OCI-LY3 (cell line): ENCODE results near the gene ARSA.

Source experiments
- EZH2phosphoT487 ChIP-seq: fragments of 200-600 bp; shearing (Covaris generic); IDR thresholded peaks from 2 replicates; pipeline ENCODE4 v1.6.1; 2018; ENCODE audit warnings: antibody characterized with exemption, mixed run types, low read depth
- TF ChIP-seq, protein P1 (sequence below): fragments of 200-600, 300-600 bp; sonication (generic); IDR thresholded peaks from 2 replicates; pipeline ENCODE4 v1.5.1; 2014; ENCODE audit warnings: antibody characterized with exemption, low read length, low read depth

DNA sequence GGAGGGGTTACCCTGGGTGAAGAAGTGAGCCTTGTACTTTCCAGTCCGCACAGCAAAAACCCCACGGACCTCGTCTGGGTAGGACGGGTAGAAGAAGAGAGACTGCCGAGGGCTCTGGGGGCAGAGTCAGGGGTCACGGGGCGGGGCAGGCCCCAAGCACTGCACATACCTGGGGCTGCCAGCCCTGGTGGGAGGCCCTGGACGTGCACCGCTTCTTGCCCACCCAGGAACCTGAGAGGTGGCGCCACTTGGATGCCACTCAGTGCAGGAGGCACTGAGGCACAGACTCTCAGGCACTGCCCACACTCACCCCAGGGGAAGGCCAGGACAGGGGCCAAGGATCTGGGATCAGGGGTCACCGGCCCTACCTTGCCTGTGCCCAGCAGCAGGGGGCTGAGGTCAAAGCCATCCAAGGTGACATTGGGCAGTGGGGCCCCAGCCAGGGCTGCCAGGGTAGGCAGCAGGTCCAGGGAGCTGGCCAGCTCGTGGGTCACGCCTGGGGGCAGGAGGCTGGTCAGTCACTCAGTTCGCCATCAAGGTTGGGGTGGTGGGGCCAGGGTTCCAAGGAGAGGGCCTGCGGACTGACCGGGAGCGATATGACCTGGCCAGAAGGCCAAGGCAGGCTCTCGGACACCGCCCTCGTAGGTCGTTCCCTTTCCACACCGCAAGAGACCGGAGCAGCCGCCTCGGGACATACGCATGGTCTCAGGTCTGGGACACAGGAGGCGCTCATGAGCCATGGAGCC lies 2.2 kb downstream of the ARSA start:
- no peak for TF ChIP-seq EZH2phosphoT487
- TF ChIP-seq, protein P1, sequence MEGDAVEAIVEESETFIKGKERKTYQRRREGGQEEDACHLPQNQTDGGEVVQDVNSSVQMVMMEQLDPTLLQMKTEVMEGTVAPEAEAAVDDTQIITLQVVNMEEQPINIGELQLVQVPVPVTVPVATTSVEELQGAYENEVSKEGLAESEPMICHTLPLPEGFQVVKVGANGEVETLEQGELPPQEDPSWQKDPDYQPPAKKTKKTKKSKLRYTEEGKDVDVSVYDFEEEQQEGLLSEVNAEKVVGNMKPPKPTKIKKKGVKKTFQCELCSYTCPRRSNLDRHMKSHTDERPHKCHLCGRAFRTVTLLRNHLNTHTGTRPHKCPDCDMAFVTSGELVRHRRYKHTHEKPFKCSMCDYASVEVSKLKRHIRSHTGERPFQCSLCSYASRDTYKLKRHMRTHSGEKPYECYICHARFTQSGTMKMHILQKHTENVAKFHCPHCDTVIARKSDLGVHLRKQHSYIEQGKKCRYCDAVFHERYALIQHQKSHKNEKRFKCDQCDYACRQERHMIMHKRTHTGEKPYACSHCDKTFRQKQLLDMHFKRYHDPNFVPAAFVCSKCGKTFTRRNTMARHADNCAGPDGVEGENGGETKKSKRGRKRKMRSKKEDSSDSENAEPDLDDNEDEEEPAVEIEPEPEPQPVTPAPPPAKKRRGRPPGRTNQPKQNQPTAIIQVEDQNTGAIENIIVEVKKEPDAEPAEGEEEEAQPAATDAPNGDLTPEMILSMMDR: no peak
